IMR-90 (cell line): ENCODE results near the gene PGAP1.

Experiments used
- BHLHE40 ChIP-seq: fragments of 150-350 bp; IDR thresholded peaks from 2 replicates; pipeline ENCODE4 v1.6.1; 2016; ENCODE audit warnings: mild to moderate bottlenecking, low read depth, low read length
- CEBPB ChIP-seq: IDR thresholded peaks from 2 replicates; pipeline ENCODE4 v1.6.1; 2012; ENCODE audit warnings: low read depth, low read length, improper control_type of control experiment
- CHD1 ChIP-seq: IDR thresholded peaks from 2 replicates; pipeline ENCODE4 v1.6.1; 2012; ENCODE audit warnings: low read depth, low read length, improper control_type of control experiment
- FOS ChIP-seq: fragments of 150-350 bp; IDR thresholded peaks from 2 replicates; pipeline ENCODE4 v1.6.1; 2016; ENCODE audit warnings: low read depth, low read length
- MAFK ChIP-seq: IDR thresholded peaks from 2 replicates; pipeline ENCODE4 v1.6.1; 2012; ENCODE audit warnings: low read depth, low read length, improper control_type of control experiment
- MXI1 ChIP-seq: IDR thresholded peaks from 2 replicates; pipeline ENCODE4 v1.6.1; 2012; ENCODE audit warnings: low read depth, mild to moderate bottlenecking, low read length, moderate library complexity, borderline replicate concordance
- POLR2A ChIP-seq: IDR thresholded peaks from 2 replicates; pipeline ENCODE4 v1.6.1; 2012; ENCODE audit warnings: mild to moderate bottlenecking, low read depth, low read length
- RAD21 ChIP-seq: IDR thresholded peaks from 2 replicates; pipeline ENCODE4 v1.6.1; 2012; ENCODE audit warnings: low read length, improper control_type of control experiment
- RCOR1 ChIP-seq: IDR thresholded peaks from 2 replicates; pipeline ENCODE4 v1.6.1; 2012; ENCODE audit warnings: mild to moderate bottlenecking, low read length, improper control_type of control experiment; ENCODE audit not compliant: insufficient replicate concordance
- RFX5 ChIP-seq: IDR thresholded peaks from 2 replicates; pipeline ENCODE4 v1.8.0; 2012; ENCODE audit warnings: low read depth, mild to moderate bottlenecking, low read length, moderate library complexity
- SMC3 ChIP-seq: fragments of 150-350 bp; IDR thresholded peaks from 2 replicates; pipeline ENCODE4 v1.6.1; 2016; ENCODE audit warnings: low read depth, mild to moderate bottlenecking, antibody characterized with exemption, low read length, moderate library complexity
- TF ChIP-seq, protein P1 (sequence below): conservative IDR thresholded peaks from 2 replicates; pipeline ENCODE4 v1.5.1; 2012; ENCODE audit warnings: mild to moderate bottlenecking, low read depth, low read length, improper control_type of control experiment
- TF ChIP-seq, protein P2 (sequence below): fragments of 150-350 bp; IDR thresholded peaks from 2 replicates; pipeline ENCODE4 v1.6.1; 2017; ENCODE audit warnings: mild to moderate bottlenecking, antibody characterized with exemption, low read length, low read depth
- TF ChIP-seq, protein P3 (sequence below): fragments of 150-350 bp; IDR thresholded peaks from 2 replicates; pipeline ENCODE4 v1.6.1; 2016; ENCODE audit warnings: low read depth, mild to moderate bottlenecking, low read length, moderate library complexity, borderline replicate concordance

DNA sequence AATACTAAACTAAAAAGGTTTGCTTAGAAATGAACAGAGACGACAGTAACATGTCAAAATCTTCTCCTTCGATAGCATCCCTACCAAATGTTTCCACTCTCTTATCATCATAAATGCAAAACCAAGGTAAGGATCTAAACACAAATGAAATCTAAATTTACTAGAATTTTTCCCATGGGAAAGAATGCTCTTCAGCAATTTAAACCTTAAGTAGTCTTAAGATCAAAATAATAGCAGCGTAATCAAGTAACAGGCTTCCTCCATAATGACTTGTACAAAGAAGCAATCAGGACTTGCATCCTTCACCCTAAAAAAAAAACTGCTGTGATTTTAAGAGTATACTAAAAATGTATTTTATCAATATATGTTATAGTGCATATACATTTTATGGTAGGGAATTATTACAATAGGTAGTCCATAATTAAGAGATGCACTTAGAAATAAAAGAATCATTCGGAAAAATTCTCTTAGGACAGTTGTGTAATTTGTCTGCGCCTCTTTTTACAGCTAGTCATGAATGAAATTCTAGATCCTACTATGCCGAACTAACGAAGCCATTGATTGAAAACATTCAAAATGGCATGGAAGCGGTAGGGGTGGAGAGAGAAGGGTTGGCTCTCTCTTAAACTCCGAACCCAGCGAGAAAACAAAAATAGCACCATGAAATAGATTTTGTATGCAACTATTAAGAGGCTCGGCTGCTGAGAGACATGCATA, 1.3 kb downstream of the PGAP1 start:
- TF ChIP-seq, protein P1, sequence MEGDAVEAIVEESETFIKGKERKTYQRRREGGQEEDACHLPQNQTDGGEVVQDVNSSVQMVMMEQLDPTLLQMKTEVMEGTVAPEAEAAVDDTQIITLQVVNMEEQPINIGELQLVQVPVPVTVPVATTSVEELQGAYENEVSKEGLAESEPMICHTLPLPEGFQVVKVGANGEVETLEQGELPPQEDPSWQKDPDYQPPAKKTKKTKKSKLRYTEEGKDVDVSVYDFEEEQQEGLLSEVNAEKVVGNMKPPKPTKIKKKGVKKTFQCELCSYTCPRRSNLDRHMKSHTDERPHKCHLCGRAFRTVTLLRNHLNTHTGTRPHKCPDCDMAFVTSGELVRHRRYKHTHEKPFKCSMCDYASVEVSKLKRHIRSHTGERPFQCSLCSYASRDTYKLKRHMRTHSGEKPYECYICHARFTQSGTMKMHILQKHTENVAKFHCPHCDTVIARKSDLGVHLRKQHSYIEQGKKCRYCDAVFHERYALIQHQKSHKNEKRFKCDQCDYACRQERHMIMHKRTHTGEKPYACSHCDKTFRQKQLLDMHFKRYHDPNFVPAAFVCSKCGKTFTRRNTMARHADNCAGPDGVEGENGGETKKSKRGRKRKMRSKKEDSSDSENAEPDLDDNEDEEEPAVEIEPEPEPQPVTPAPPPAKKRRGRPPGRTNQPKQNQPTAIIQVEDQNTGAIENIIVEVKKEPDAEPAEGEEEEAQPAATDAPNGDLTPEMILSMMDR, result no peak
- TF ChIP-seq CHD1, result no peak
- TF ChIP-seq POLR2A, result no peak
- TF ChIP-seq RCOR1, result no peak
- no peak for TF ChIP-seq BHLHE40
- TF ChIP-seq RAD21, result no peak
- TF ChIP-seq MAFK, result no peak
- TF ChIP-seq CEBPB, result no peak
- TF ChIP-seq, protein P2, sequence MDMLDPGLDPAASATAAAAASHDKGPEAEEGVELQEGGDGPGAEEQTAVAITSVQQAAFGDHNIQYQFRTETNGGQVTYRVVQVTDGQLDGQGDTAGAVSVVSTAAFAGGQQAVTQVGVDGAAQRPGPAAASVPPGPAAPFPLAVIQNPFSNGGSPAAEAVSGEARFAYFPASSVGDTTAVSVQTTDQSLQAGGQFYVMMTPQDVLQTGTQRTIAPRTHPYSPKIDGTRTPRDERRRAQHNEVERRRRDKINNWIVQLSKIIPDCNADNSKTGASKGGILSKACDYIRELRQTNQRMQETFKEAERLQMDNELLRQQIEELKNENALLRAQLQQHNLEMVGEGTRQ, result no peak
- TF ChIP-seq FOS, result no peak
- no peak for TF ChIP-seq SMC3
- TF ChIP-seq RFX5, result no peak
- TF ChIP-seq MXI1, result no peak
- TF ChIP-seq, protein P3, sequence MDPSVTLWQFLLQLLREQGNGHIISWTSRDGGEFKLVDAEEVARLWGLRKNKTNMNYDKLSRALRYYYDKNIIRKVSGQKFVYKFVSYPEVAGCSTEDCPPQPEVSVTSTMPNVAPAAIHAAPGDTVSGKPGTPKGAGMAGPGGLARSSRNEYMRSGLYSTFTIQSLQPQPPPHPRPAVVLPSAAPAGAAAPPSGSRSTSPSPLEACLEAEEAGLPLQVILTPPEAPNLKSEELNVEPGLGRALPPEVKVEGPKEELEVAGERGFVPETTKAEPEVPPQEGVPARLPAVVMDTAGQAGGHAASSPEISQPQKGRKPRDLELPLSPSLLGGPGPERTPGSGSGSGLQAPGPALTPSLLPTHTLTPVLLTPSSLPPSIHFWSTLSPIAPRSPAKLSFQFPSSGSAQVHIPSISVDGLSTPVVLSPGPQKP, result no peak
